Fibroblast of lung (primary cell): Measurements from ENCODE around the gene GABRB2. TPM values are rescaled to one million over a fixed set of nuclear protein-coding genes. Genes with fewer than 3 reads are reported as not detected.

Experiments used
- DNase-seq, 2 donors: peaks; one replicate each; pipeline versions ENCODE4 v3.0.0 to v3.0.0-alpha.2; 2010; ENCODE audit warnings: low read depth in 2 of 2
- H2AFZ ChIP-seq: 2 replicates; pipeline ENCODE4 v1.5.1; 2012; ENCODE audit warnings: low read length, control low read depth, inconsistent platforms
- H3K27ac ChIP-seq: 2 replicates; pipeline ENCODE4 v1.5.1; 2011; ENCODE audit warnings: low read length, control low read depth; ENCODE audit not compliant: insufficient read depth
- H3K27me3 ChIP-seq: 2 replicates; pipeline ENCODE4 v1.5.1; 2011; ENCODE audit warnings: mild to moderate bottlenecking, low read length; ENCODE audit not compliant: control insufficient read depth, insufficient read depth
- H3K36me3 ChIP-seq: 2 replicates; pipeline ENCODE4 v1.5.1; 2011; ENCODE audit warnings: low read length; ENCODE audit not compliant: control insufficient read depth, insufficient read depth
- H3K4me1 ChIP-seq: 2 replicates; pipeline ENCODE4 v1.5.1; 2011; ENCODE audit warnings: low read length; ENCODE audit not compliant: control insufficient read depth, insufficient read depth; ENCODE audit errors: extremely low read depth
- H3K4me2 ChIP-seq: 2 replicates; pipeline ENCODE4 v1.5.1; 2011; ENCODE audit warnings: low read length, control low read depth; ENCODE audit not compliant: insufficient read depth; ENCODE audit errors: extremely low read depth
- H3K4me3 ChIP-seq, 4 experiments: fragments of 200-600 bp in 1 of 4; sonication (generic) in 1 of 4; replicated peaks in 1 of 4; 2 replicates each; pipeline ENCODE4 v1.5.1; 2011 to 2016; ENCODE audit warnings: low read length in 4 of 4, low read depth in 3 of 4, mild to moderate bottlenecking in 3 of 4, control low read depth in 2 of 4, inconsistent platforms in 1 of 4, mixed read lengths in 1 of 4; ENCODE audit not compliant: insufficient read depth in 1 of 4; ENCODE audit errors: control extremely low read depth in 1 of 4
- H3K79me2 ChIP-seq: 2 replicates; pipeline ENCODE4 v1.5.1; 2012; ENCODE audit warnings: mild to moderate bottlenecking, low read length, inconsistent platforms; ENCODE audit not compliant: control insufficient read depth, insufficient read depth
- H3K9ac ChIP-seq: 2 replicates; pipeline ENCODE4 v1.5.1; 2011; ENCODE audit warnings: mild to moderate bottlenecking, low read length, control low read depth; ENCODE audit not compliant: insufficient read depth
- H3K9me3 ChIP-seq: 2 replicates; pipeline ENCODE4 v1.5.1; 2012; ENCODE audit warnings: low read depth, low read length; ENCODE audit not compliant: control insufficient read depth, insufficient read depth
- H4K20me1 ChIP-seq: 2 replicates; pipeline ENCODE4 v1.5.1; 2011; ENCODE audit warnings: low read length; ENCODE audit not compliant: control insufficient read depth, insufficient read depth; ENCODE audit errors: extremely low read depth
- CTCF ChIP-seq, 2 donors: IDR thresholded peaks in 1 of 2; conservative IDR thresholded peaks in 1 of 2; 1 replicate in 1 of 2; 2 replicates in 1 of 2; pipeline ENCODE4 v1.5.1; 2011 to 2012; ENCODE audit warnings: low read length in 2 of 2, control low read depth in 1 of 2, inconsistent platforms in 1 of 2, low read depth in 1 of 2, mild to moderate bottlenecking in 1 of 2
- EZH2 ChIP-seq: IDR thresholded peaks from 2 replicates; pipeline ENCODE4 v1.5.1; 2012; ENCODE audit warnings: low read length, control low read depth, mild to moderate bottlenecking; ENCODE audit errors: missing control alignments
- polyA plus RNA-seq, 2 donors: library from polyadenylated mRNA; depleted of rRNA in 1 of 2; stranded (reverse) in 1 of 2; unstranded in 1 of 2; fragments of >200 nt; gene quantifications; 2 replicates each; pipeline ENCODE4 v1.2.1, GENCODE V29; 2011 to 2012; ENCODE audit warnings: missing spikeins in 1 of 2
- total RNA-seq: library from RNA; depleted of rRNA; stranded (reverse); fragments of >200 nt; gene quantifications from 2 replicates; pipeline ENCODE4 v1.2.1, GENCODE V29; 2014

GABRB2 gene
- total and polyA plus RNA-seq, 2 donors (not counting 1 experiment from before 2014, with no cell fraction given): under 0.01 to 0.01 TPM

- no peaks in the 10 kb centered on the region for H3K27me3 ChIP-seq
- H4K20me1 ChIP-seq: no peaks in the 10 kb centered on the region
- H3K27ac ChIP-seq: no peak overlapping the region
- no peaks in the 10 kb centered on the region for H3K4me1 ChIP-seq
- no peak overlapping the region for H3K4me3 ChIP-seq
- H2AFZ ChIP-seq: no peak overlapping the region
- H3K4me2 ChIP-seq: no peak overlapping the region
- no peak overlapping the region for H3K9ac ChIP-seq
- H3K36me3 ChIP-seq: no peaks in the 10 kb centered on the region
- no peak for TF ChIP-seq EZH2
- no peak for TF ChIP-seq CTCF (conservative IDR thresholded peaks at IDR 0.05 in 1 of 2, IDR thresholded peaks at IDR 0.05 in 1 of 2; ENCODE audit: low read depth in 1 of 2, low read length in 2 of 2)
- H3K79me2 ChIP-seq: no peaks in the 10 kb centered on the region
- no peaks in the 10 kb centered on the region for H3K9me3 ChIP-seq
- DNase-seq: no peak
Observed at GRCh38 chr5:161391724-161392123, 154.8 kb downstream of the GABRB2 start.

- TF ChIP-seq EZH2: no peak
- no peak for TF ChIP-seq CTCF (conservative IDR thresholded peaks at IDR 0.05 in 1 of 2, IDR thresholded peaks at IDR 0.05 in 1 of 2; ENCODE audit: low read depth in 1 of 2, low read length in 2 of 2)
- H2AFZ ChIP-seq: no peak overlapping the region
- H3K79me2 ChIP-seq: no peaks in the 10 kb centered on the region
- no peaks in the 10 kb centered on the region for H4K20me1 ChIP-seq
- no peak overlapping the region for H3K4me2 ChIP-seq
- no peak overlapping the region for H3K9ac ChIP-seq
- H3K4me1 ChIP-seq: no peaks in the 10 kb centered on the region
- DNase-seq: no peak
- H3K9me3 ChIP-seq: no peaks in the 10 kb centered on the region
- no peak overlapping the region for H3K4me3 ChIP-seq
- no peaks in the 10 kb centered on the region for H3K27me3 ChIP-seq
- no peak overlapping the region for H3K27ac ChIP-seq
- no peaks in the 10 kb centered on the region for H3K36me3 ChIP-seq
Observed at GRCh38 chr5:161391016-161391415, 155.5 kb downstream of the GABRB2 start.

GRCh38 chr5:161387121-161387520, 159.4 kb downstream of the GABRB2 start:
- no peak overlapping the region for H3K9ac ChIP-seq
- H3K4me2 ChIP-seq: no peak overlapping the region
- no peaks in the 10 kb centered on the region for H4K20me1 ChIP-seq
- no peak overlapping the region for H3K27ac ChIP-seq
- no peaks in the 10 kb centered on the region for H3K27me3 ChIP-seq
- no peaks in the 10 kb centered on the region for H3K4me1 ChIP-seq
- H3K4me3 ChIP-seq: no peak overlapping the region
- DNase-seq: no peak
- H3K36me3 ChIP-seq: no peaks in the 10 kb centered on the region
- H3K79me2 ChIP-seq: no peaks in the 10 kb centered on the region
- no peaks in the 10 kb centered on the region for H3K9me3 ChIP-seq
- H2AFZ ChIP-seq: no peak overlapping the region
- TF ChIP-seq CTCF (conservative IDR thresholded peaks at IDR 0.05 in 1 of 2, IDR thresholded peaks at IDR 0.05 in 1 of 2; ENCODE audit: low read depth in 1 of 2, low read length in 2 of 2): no peak
- no peak for TF ChIP-seq EZH2
